Measurements from ENCODE around the gene RPL27. TPM values are rescaled to one million over a fixed set of nuclear protein-coding genes. Genes with fewer than 3 reads are reported as not detected.

RPL27 gene
- total and polyA plus RNA-seq, 2 of the 13 experiments (the other 11 are each of a cell fraction or from before 2014, with no cell fraction given), result 1,585 to 5,840 TPM

DNA sequence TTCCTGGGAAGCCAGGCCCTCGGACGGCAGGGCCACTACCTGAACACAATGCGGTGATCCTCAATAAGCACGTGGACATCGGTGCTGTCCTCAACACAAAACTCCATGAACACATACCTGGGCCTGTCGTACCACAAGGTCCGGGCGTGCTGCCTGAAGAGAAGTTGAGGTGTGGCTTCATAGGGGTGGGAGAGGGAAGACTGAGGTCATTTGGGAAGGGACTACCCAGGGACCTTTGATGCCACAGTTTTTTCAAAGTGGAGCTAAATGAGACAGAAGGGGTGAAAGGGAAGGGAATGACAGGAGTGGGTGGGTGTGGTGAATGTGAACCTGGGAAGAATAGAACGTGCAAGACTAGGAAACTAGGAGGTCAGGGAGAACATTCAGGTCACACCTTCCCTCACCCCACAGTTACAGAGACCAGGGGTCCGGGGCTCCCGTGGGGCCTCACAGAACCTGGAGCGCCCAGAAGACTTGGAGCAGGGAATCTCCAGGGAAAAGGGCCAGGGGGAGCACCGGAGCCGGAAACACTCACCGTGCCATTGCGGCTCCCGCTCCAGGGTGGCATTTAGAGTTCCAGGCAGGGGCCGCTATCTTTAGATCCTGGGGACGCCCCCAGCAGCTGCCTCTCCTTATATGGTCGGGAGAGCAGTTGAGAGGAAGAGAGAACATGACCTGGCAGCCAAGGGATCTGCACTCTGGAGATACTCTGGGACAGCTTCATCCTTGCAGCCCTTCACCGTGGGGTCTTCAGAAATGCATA lies 18.5 kb upstream of the RPL27 start, which contains the start of gene PTGES3L:
PTGES3L (minus strand) TSS at position 570 of the 763 bp plus-strand sequence; CDS start at position 543, 27 bp downstream.
- H3K36me3 ChIP-seq (replicated peaks in 1 of 2; ENCODE audit: control insufficient read depth in 1 of 2, insufficient read depth in 2 of 2, low read length in 2 of 2), result 0 out of 5 replicates have a peak, but pooled peaks cover 0 to 3% of the 10 kb centered on the region in 2 experiments
- no peak for FAIRE-seq
- TSS peak; percentile 75 for BruUV-seq (replicated peaks)
- TF ChIP-seq MXD1 (CRISPR knock-in tag; IDR thresholded peaks at IDR 0.05) (peak; percentile 62), ZNF746 (CRISPR knock-in tag; IDR thresholded peaks at IDR 0.05) (0 out of 2 replicates have a peak, but pooled peaks have one; percentile 8), ZNF124 (CRISPR knock-in tag; IDR thresholded peaks at IDR 0.05) (no peak), PAF1 (CRISPR knock-in tag; IDR thresholded peaks at IDR 0.05) (no peak), ZNF3 (CRISPR knock-in tag; IDR thresholded peaks at IDR 0.05) (no peak), SMARCE1 (IDR thresholded peaks at IDR 0.05; ENCODE audit: borderline replicate concordance) (no peak), RFX5 (IDR thresholded peaks at IDR 0.05; ENCODE audit: low read depth, low read length) (0 out of 2 replicates have a peak, but pooled peaks have one; percentile 18), ARID3A (IDR thresholded peaks at IDR 0.05; ENCODE audit: low read depth, low read length) (no peak), ZNF660 (CRISPR knock-in tag; IDR thresholded peaks at IDR 0.05; ENCODE audit: borderline replicate concordance, low read depth) (no peak), HMG20A (CRISPR knock-in tag; IDR thresholded peaks at IDR 0.05; ENCODE audit: borderline replicate concordance) (no peak; the same call in 1 of the 2 replicates), WIZ (CRISPR knock-in tag; IDR thresholded peaks at IDR 0.05) (no peak), IKZF1 (IDR thresholded peaks at IDR 0.05) (no peak), YY1 (IDR thresholded peaks at IDR 0.05; ENCODE audit: insufficient read depth, insufficient replicate concordance, low read depth, low read length) (no peak), GPN1 (CRISPR knock-in tag; IDR thresholded peaks at IDR 0.05; ENCODE audit: borderline replicate concordance) (no peak)
- TF ChIP-seq, protein P1, sequence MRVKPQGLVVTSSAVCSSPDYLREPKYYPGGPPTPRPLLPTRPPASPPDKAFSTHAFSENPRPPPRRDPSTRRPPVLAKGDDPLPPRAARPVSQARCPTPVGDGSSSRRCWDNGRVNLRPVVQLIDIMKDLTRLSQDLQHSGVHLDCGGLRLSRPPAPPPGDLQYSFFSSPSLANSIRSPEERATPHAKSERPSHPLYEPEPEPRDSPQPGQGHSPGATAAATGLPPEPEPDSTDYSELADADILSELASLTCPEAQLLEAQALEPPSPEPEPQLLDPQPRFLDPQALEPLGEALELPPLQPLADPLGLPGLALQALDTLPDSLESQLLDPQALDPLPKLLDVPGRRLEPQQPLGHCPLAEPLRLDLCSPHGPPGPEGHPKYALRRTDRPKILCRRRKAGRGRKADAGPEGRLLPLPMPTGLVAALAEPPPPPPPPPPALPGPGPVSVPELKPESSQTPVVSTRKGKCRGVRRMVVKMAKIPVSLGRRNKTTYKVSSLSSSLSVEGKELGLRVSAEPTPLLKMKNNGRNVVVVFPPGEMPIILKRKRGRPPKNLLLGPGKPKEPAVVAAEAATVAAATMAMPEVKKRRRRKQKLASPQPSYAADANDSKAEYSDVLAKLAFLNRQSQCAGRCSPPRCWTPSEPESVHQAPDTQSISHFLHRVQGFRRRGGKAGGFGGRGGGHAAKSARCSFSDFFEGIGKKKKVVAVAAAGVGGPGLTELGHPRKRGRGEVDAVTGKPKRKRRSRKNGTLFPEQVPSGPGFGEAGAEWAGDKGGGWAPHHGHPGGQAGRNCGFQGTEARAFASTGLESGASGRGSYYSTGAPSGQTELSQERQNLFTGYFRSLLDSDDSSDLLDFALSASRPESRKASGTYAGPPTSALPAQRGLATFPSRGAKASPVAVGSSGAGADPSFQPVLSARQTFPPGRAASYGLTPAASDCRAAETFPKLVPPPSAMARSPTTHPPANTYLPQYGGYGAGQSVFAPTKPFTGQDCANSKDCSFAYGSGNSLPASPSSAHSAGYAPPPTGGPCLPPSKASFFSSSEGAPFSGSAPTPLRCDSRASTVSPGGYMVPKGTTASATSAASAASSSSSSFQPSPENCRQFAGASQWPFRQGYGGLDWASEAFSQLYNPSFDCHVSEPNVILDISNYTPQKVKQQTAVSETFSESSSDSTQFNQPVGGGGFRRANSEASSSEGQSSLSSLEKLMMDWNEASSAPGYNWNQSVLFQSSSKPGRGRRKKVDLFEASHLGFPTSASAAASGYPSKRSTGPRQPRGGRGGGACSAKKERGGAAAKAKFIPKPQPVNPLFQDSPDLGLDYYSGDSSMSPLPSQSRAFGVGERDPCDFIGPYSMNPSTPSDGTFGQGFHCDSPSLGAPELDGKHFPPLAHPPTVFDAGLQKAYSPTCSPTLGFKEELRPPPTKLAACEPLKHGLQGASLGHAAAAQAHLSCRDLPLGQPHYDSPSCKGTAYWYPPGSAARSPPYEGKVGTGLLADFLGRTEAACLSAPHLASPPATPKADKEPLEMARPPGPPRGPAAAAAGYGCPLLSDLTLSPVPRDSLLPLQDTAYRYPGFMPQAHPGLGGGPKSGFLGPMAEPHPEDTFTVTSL (CRISPR knock-in tag; IDR thresholded peaks at IDR 0.05; ENCODE audit: borderline replicate concordance), result 0 out of 2 replicates have a peak, but pooled peaks have one; percentile 39

More for the DNA sequence above, 18.5 kb upstream of the RPL27 start, which contains the start of gene PTGES3L:
- H3K9ac ChIP-seq (ENCODE audit: insufficient read depth, low read depth, low read length), result peak within 1 kb of the TSS; percentile 78
- H3K79me2 ChIP-seq (ENCODE audit: insufficient read depth, low read length), result peaks cover 17% of the 10 kb centered on the region
- ATAC-seq (peak; percentile 85), DNase-seq (ENCODE audit: low spot score) (peak; percentile 88)
- peak within 1 kb of the TSS; percentile 59 for H2AFZ ChIP-seq (ENCODE audit: low read length)
- peak within 1 kb of the TSS; percentile 94 for H3K4me2 ChIP-seq (ENCODE audit: low read depth, low read length)
- in situ Hi-C loops (cut with HindIII; ENCODE audit: extremely low pct_ligation_motif_present, low pct_unique_long_range_greater_than_20kb) (loop anchor here (10.0 kb wide), 1 partner anchor 135 kb away; the partner anchor contains the start of gene AOC2), intact Hi-C loops (cut with micrococcal nuclease; ENCODE audit: unreplicated experiment) (loop anchor here (2.0 to 5.0 kb wide), 2 partner anchors 19 to 137 kb away; partner anchors contain the start of genes AOC2 and RPL27)
- H3K4me3 ChIP-seq (replicated peaks in 1 of 3; ENCODE audit: insufficient read depth in 1 of 3, low read depth in 2 of 3, low read length in 3 of 3), result peak within 1 kb of the TSS; percentile 77 to 97 (median 91)
- no peaks in the 10 kb centered on the region for H4K20me1 ChIP-seq (ENCODE audit: insufficient read depth, low read length)
- H3K27ac ChIP-seq (ENCODE audit: extremely low read length, insufficient read depth, low read length), result peak within 1 kb of the TSS; percentile 71
- CTCF ChIA-PET (ENCODE audit: low intra/inter-chr PET ratio, low total read pairs), result interaction anchor here (1.1 kb wide), 1 partner anchor 18 kb away, joined by 3 read pairs; the partner anchor contains the start of gene RPL27
- H3K27me3 ChIP-seq (ENCODE audit: control insufficient read depth in 1 of 2, insufficient read depth in 2 of 2, low read length in 2 of 2), result peaks cover 0 to 3% of the 10 kb centered on the region in 2 experiments; a peak in 1 of 5 replicates
- POLR2A ChIA-PET, result interaction anchor here (0.5 to 4.3 kb wide), 4 partner anchors 18 to 200 kb away, joined by 3 to 53 read pairs (median 4); partner anchors contain the start of gene RPL27
- 30% methylated on average over 20 of the region's 21 CpGs for WGBS (ENCODE audit: low lambda C conversion rate)
- peaks cover 56% of the 10 kb centered on the region for H3K4me1 ChIP-seq (ENCODE audit: insufficient read depth, low read length)
- H3K9me3 ChIP-seq (ENCODE audit: low read length), result no peaks in the 10 kb centered on the region

Data from HepG2 (cell line).